BLaER1 treated with 17β-estradiol and CSF1 and Interleukin-3, amounts not matched to agents 10 nM and 100 nM (cell line): ENCODE data around the gene RIN1.

ENCODE experiments used
- H3K27ac ChIP-seq, 11 experiments: shearing (Covaris generic); formaldehyde crosslinking; 2 replicates each; pipeline ENCODE4 v1.8.1; 2022
- H3K27me3 ChIP-seq, 11 experiments: shearing (Covaris generic); formaldehyde crosslinking; 2 replicates each; pipeline ENCODE4 v1.8.1; 2022
- H3K36me3 ChIP-seq, 11 experiments: shearing (Covaris generic); formaldehyde crosslinking; 2 replicates each; pipeline ENCODE4 v1.8.1; 2022
- H3K4me1 ChIP-seq, 10 experiments: shearing (Covaris generic); formaldehyde crosslinking; 2 replicates each; pipeline ENCODE4 v1.8.1; 2022
- H3K4me2 ChIP-seq, 11 experiments: shearing (Covaris generic); formaldehyde crosslinking; 2 replicates each; pipeline ENCODE4 v1.8.1; 2022
- H3K4me3 ChIP-seq, 10 experiments: shearing (Covaris generic); formaldehyde crosslinking; 2 replicates each; pipeline ENCODE4 v1.8.1; 2022
- H3K9ac ChIP-seq, 11 experiments: shearing (Covaris generic); formaldehyde crosslinking; 2 replicates each; pipeline ENCODE4 v1.8.1; 2022
- H3K9me3 ChIP-seq, 11 experiments: shearing (Covaris generic); formaldehyde crosslinking; replicated peaks in 1 of 11; 2 replicates each; pipeline ENCODE4 v1.8.1; 2022
- H4K20me1 ChIP-seq, 11 experiments: shearing (Covaris generic); formaldehyde crosslinking; 2 replicates each; pipeline ENCODE4 v1.8.1; 2022
- Cebpa-rat ChIP-seq, 11 experiments: shearing (Covaris generic); IDR thresholded peaks; 2 replicates each; pipeline ENCODE4 v1.8.1; 2022

Gene RIN1

DNA sequence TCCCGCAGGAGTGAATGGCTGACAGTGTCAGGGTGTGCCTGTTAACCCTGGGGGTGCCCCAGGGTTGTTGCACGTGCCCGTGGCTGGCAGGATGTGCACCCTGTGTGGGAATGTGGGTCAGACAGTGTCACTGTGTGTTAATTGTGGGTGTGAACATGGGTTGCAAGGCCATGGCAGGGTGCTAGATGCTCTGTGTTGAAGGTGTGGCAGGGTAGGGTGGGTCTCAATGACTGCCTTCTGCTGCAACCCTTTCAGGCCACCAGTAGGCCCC, 8.3 kb downstream of the RIN1 start:
- Histone ChIP-seq H3K4me1 (peaks cover 53 to 95% (median 75%) of the 10 kb centered on the region in 10 experiments), H3K27ac (peak overlapping the region in 9 of 11 experiments; percentile 84 to 100 (median 95); a peak in 18 of 22 replicates), H3K9me3 (no peaks in the 10 kb centered on the region), H4K20me1 (peaks cover 0 to 12% (median 0%) of the 10 kb centered on the region in 11 experiments; a peak in 2 of 22 replicates), H3K27me3 (no peaks in the 10 kb centered on the region), H3K4me2 (peak overlapping the region; percentile 74 to 98 (median 92)), H3K4me3 (peak overlapping the region in 3 of 10 experiments; percentile 28 to 59 (median 46); a peak in 3 of 20 replicates), H3K9ac (peak overlapping the region in 9 of 11 experiments; percentile 73 to 93 (median 84); a peak in 17 of 22 replicates), H3K36me3 (peaks cover 0 to 18% (median 0%) of the 10 kb centered on the region in 11 experiments; a peak in 9 of 22 replicates)
- TF ChIP-seq Cebpa-rat (IDR thresholded peaks at IDR 0.05) = no peak

DNA sequence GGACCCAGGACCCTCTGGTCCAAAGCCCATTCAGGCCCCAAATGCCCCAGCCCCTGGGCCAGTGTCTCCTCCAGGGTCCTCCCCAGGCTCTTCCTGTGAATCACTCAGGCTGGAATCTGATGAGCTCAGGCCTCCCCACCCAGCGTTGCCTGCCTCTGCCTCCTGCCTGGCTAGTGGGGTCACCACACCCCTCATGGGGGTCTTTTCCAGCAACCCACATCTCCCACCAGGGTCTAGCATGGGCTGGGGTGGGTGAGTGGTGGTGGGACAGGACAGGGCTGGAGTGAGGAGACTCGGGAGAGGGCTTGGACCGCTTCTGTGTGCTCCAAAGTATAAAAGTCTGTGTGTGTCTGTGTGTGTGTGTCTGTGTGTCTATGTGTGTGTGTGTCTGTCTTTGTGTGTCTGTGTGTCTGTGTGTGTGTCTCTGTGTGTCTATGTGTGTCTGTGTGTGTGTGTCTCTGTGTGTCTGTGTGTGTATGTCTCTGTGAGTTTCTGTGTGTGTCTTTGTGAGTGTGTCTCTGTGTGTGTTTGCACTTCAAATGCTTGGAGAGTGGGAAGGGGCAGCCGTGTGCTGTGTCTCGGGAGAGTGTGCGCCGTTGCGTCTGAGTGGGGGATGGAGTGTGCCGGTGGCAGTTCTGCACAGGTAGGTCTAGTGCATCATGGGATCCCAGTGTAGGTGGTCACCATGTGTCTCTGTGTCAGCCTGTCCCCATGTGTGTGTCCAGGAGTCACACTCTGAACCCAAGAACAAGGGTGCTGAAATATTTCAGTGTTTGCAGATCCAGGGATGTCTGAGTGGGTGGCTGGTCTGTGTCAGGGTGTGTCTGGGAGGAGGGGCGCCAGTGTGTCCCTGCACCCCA, 8.8 kb downstream of the RIN1 start:
- H3K27me3 ChIP-seq = no peaks in the 10 kb centered on the region
- H3K36me3 ChIP-seq = peaks cover 0 to 13% (median 0%) of the 10 kb centered on the region in 11 experiments; a peak in 8 of 22 replicates
- peaks cover 0 to 7% (median 0%) of the 10 kb centered on the region in 11 experiments; a peak in 1 of 22 replicates for H4K20me1 ChIP-seq
- H3K4me2 ChIP-seq = peak overlapping the region; percentile 74 to 98 (median 92)
- H3K9ac ChIP-seq = peak overlapping the region; percentile 67 to 93 (median 83)
- H3K4me3 ChIP-seq = peak overlapping the region in 7 of 10 experiments; percentile 27 to 59 (median 46); a peak in 11 of 20 replicates
- no peak for TF ChIP-seq Cebpa-rat (IDR thresholded peaks at IDR 0.05)
- H3K4me1 ChIP-seq = peaks cover 53 to 94% (median 80%) of the 10 kb centered on the region in 10 experiments
- H3K27ac ChIP-seq = peak overlapping the region; percentile 63 to 100 (median 95); a peak in 21 of 22 replicates
- H3K9me3 ChIP-seq = no peaks in the 10 kb centered on the region

DNA sequence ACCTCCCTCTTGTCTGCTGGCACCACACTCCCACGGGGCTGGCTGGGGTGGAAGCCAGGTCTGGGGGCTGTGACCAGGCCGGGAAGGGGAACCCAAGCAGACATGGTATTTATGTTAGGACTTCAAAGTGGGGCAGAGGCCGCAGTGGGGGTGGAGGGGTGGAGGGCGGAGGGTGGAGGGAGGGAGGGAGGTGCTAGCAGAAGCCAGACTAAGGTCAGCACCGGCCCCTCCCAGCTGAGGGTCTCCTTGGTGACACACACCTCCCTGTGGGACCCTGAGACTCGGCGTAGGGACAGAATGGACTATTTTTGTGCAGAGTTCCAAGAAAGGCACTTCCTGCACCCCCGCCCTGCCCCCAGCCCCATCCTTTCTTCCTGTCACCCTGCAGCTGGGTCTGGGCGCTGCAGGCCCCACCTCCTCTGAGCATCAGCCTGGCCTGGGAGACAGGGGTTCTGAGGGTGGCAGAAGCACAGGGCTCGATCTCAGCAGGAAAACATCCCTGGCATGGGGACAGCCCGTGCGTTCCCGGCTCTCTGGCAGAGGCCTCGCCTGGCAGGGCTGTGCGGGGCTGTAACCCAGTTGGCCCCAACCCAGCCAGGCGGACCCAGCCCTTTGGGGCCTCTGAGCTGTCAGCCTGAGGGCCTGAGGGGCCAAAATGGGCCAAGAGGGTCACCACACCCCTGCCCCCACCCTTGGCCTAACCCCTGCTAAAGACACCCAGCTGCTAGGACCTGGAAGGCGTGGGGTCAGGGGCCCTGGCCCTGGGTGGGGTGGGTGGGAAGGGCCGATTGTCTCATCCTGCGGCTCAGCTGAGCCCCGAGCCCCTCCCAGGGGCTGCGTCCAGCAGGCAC, 9.7 kb downstream of the RIN1 start:
- TF ChIP-seq Cebpa-rat (IDR thresholded peaks at IDR 0.05) = no peak
- peak overlapping the region; percentile 67 to 93 (median 84) for H3K9ac ChIP-seq
- peaks cover 53 to 96% (median 89%) of the 10 kb centered on the region in 10 experiments for H3K4me1 ChIP-seq
- no peaks in the 10 kb centered on the region for H4K20me1 ChIP-seq
- peak overlapping the region; percentile 63 to 100 (median 95) for H3K27ac ChIP-seq
- peaks cover 0 to 3% (median 0%) of the 10 kb centered on the region in 11 experiments; a peak in 2 of 22 replicates for H3K36me3 ChIP-seq
- no peaks in the 10 kb centered on the region for H3K27me3 ChIP-seq
- H3K9me3 ChIP-seq = peaks cover 0 to 6% (median 4%) of the 10 kb centered on the region in 11 experiments; a peak in 7 of 22 replicates
- H3K4me2 ChIP-seq = peak overlapping the region; percentile 74 to 98 (median 94)
- H3K4me3 ChIP-seq = peak overlapping the region in 8 of 10 experiments; percentile 27 to 59 (median 48); a peak in 14 of 20 replicates

DNA sequence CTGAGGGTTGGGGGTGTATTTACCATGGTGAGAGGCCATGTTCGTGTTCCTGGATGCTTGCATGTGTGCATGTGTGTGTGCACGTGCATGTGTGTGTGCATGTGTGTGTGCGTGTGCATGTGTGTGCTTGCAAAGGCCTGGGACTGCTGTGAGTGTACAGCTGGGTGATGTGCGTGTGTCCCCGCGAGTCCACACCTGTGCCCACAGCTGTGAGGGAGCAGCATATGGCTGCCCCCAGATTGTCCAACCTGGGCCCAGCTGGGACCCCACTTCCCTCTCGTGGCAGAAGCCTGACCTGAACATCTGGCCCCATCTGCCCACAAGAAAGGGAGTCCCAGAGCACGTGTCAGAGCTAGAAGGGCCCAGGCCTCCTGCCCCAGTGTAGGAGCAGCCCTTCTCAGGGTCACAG, 11.0 kb downstream of the RIN1 start:
- peak overlapping the region in 10 of 11 experiments; percentile 67 to 93 (median 84); a peak in 18 of 22 replicates for H3K9ac ChIP-seq

DNA sequence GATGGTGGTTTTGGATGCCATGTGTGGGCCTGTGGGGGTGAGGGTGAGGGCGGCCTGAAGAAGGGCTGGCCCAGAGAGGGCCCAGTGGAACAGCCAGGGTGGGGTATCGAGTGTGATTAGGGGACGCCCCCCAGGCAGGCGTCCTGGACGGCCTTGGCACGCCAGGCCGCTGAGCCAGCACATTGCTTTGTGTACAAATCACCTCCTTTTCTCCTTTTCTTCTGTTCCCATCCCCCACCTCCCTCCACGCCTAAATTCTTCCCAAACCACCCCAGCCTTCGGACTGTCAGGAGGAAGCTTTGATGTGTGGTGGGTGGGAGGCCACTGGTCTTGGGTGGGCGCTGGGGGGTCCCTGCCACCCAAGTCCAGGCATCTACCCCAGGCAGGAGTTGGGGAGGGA, 11.6 kb downstream of the RIN1 start:
- Histone ChIP-seq H3K4me1 (peaks cover 53 to 82% (median 76%) of the 10 kb centered on the region in 10 experiments), H3K27ac (peak overlapping the region in 10 of 11 experiments; percentile 11 to 100 (median 95); a peak in 19 of 22 replicates), H3K9ac (peak overlapping the region in 8 of 11 experiments; percentile 4 to 93 (median 84); a peak in 14 of 22 replicates), H4K20me1 (no peaks in the 10 kb centered on the region), H3K9me3 (peaks cover 0 to 17% (median 11%) of the 10 kb centered on the region in 11 experiments; a peak in 13 of 22 replicates), H3K36me3 (no peaks in the 10 kb centered on the region), H3K27me3 (no peaks in the 10 kb centered on the region), H3K4me2 (peak overlapping the region; percentile 74 to 98 (median 94)), H3K4me3 (no peak overlapping the region)
- TF ChIP-seq Cebpa-rat (IDR thresholded peaks at IDR 0.05) = no peak

More for the DNA sequence above, 11.0 kb downstream of the RIN1 start:
- H3K4me3 ChIP-seq = peak overlapping the region in 4 of 10 experiments; percentile 27 to 53 (median 45); a peak in 2 of 20 replicates
- peak overlapping the region; percentile 63 to 100 (median 95); a peak in 20 of 22 replicates for H3K27ac ChIP-seq
- H4K20me1 ChIP-seq = no peaks in the 10 kb centered on the region
- TF ChIP-seq Cebpa-rat (IDR thresholded peaks at IDR 0.05) = no peak
- no peaks in the 10 kb centered on the region for H3K27me3 ChIP-seq
- peaks cover 53 to 88% (median 82%) of the 10 kb centered on the region in 10 experiments for H3K4me1 ChIP-seq
- peaks cover 0 to 11% (median 5%) of the 10 kb centered on the region in 11 experiments; a peak in 12 of 22 replicates for H3K9me3 ChIP-seq
- H3K36me3 ChIP-seq = no peaks in the 10 kb centered on the region
- H3K4me2 ChIP-seq = peak overlapping the region; percentile 74 to 98 (median 94)

DNA sequence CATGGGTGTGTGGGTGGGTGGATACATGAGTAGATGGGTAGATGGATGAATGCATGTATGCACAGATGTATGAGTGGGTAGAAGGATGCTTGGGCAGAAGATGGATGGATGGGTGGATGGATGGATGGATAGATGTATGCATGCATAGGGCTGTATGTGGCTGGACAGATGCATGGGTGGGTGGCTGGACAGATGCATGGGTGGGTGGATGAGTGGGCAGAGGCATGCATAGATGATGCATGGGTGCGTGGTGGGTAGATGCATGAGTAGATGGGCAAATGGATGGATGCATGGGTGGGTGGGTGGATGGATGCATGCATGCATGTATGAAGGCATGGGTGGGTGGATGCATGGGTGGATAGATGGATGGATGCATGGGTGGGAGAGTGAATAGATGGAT, 12.6 kb downstream of the RIN1 start:
- peak overlapping the region in 8 of 11 experiments; percentile 74 to 98 (median 94); a peak in 9 of 22 replicates for H3K4me2 ChIP-seq
- no peak overlapping the region for H3K9ac ChIP-seq
- no peak for TF ChIP-seq Cebpa-rat (IDR thresholded peaks at IDR 0.05)
- peaks cover 0 to 21% (median 14%) of the 10 kb centered on the region in 11 experiments; a peak in 15 of 22 replicates for H3K9me3 ChIP-seq
- H3K4me3 ChIP-seq = no peak overlapping the region
- no peaks in the 10 kb centered on the region for H3K27me3 ChIP-seq
- no peak overlapping the region for H3K27ac ChIP-seq
- peaks cover 53 to 82% (median 76%) of the 10 kb centered on the region in 10 experiments for H3K4me1 ChIP-seq
- no peaks in the 10 kb centered on the region for H3K36me3 ChIP-seq
- H4K20me1 ChIP-seq = no peaks in the 10 kb centered on the region

DNA sequence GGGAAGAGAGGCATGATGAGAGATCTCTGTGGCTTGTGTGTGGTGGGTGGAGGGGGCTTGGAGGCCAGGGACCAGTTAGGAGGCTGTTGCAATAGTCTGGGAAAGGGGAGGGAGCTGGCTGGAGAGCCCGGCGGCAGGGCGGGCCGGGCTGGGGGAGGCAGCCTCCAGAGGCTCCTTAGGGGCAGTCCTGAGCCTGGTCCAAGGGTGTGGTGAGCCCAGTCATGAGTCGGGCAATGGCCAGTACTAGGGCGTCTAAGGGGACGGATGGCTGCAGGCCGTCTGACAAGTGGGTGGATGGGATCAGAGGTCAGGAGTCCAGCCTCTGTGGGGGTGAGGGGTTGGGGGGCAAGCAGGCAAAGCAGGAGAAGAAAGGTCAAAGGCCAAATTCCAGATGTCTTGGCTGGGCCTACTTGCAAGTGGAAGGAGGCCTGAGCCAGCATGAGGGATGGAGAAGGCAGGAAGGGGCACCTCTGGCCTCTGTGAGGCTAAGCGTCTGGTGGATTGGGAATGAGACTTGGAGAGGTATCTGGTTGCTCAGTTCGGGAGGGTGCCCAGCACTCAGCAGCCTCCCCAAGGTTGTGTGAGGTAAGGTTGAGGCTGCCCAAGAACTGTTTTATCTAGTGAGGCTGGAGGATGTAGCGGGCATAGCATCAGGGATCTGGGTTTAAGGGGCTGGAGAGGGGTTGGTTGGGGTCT, 13.4 kb downstream of the RIN1 start:
- Histone ChIP-seq H3K4me2 (peak overlapping the region in 8 of 11 experiments; percentile 1 to 47 (median 32); a peak in 4 of 22 replicates), H3K4me3 (no peak overlapping the region), H3K4me1 (peaks cover 53 to 82% (median 76%) of the 10 kb centered on the region in 10 experiments), H3K9me3 (peaks cover 0 to 21% (median 14%) of the 10 kb centered on the region in 11 experiments; a peak in 15 of 22 replicates), H3K27me3 (no peaks in the 10 kb centered on the region), H4K20me1 (no peaks in the 10 kb centered on the region), H3K36me3 (no peaks in the 10 kb centered on the region), H3K9ac (no peak overlapping the region), H3K27ac (peak overlapping the region in 6 of 11 experiments; percentile 24 to 61 (median 42); a peak in 12 of 22 replicates)
- no peak for TF ChIP-seq Cebpa-rat (IDR thresholded peaks at IDR 0.05)
